GM12875 (cell line): ENCODE measurements around the gene CXCL1.

Source experiments
- H3K4me3 ChIP-seq: one replicate; pipeline ENCODE4 v1.5.1; 2011; ENCODE audit warnings: low read depth, low read length, control low read depth
- CTCF ChIP-seq: IDR thresholded peaks from 2 replicates; pipeline ENCODE4 v1.5.1; 2011; ENCODE audit warnings: low read depth, mild to moderate bottlenecking, control low read depth, inconsistent platforms, low read length, moderate library complexity, borderline replicate concordance; ENCODE audit not compliant: insufficient read depth

Gene CXCL1

GRCh38 chr4:73860181-73860580, 9.0 kb upstream of the CXCL1 start:
- TF ChIP-seq CTCF: no peak
- no peak overlapping the region for H3K4me3 ChIP-seq

- TF ChIP-seq CTCF: no peak
- no peak overlapping the region for H3K4me3 ChIP-seq
Observed at GRCh38 chr4:73860917-73861316, 8.3 kb upstream of the CXCL1 start.

- TF ChIP-seq CTCF: no peak
- H3K4me3 ChIP-seq: no peak overlapping the region
Observed at GRCh38 chr4:73862322-73862721, 6.9 kb upstream of the CXCL1 start.

GRCh38 chr4:73864365-73864764, 4.8 kb upstream of the CXCL1 start:
- peak; percentile 25; the same call in 1 of the 2 replicates for TF ChIP-seq CTCF
- no peak overlapping the region for H3K4me3 ChIP-seq

- no peak overlapping the region for H3K4me3 ChIP-seq
- no peak for TF ChIP-seq CTCF
Observed at GRCh38 chr4:73864961-73865360, 4.2 kb upstream of the CXCL1 start.

- no peak for TF ChIP-seq CTCF
- H3K4me3 ChIP-seq: no peak overlapping the region
Observed at GRCh38 chr4:73865431-73866096, 3.6 kb upstream of the CXCL1 start.

GRCh38 chr4:73866246-73866645, 2.9 kb upstream of the CXCL1 start:
- no peak overlapping the region for H3K4me3 ChIP-seq
- TF ChIP-seq CTCF: no peak
